Measurements from ENCODE around the gene LMF1.

GRCh38 chr16:865026-865425 is 105.8 kb downstream of the LMF1 start:
- no peak for TF ChIP-seq CTCF (IDR thresholded peaks at IDR 0.05)
- TF ChIP-seq POLR2AphosphoS5 (IDR thresholded peaks at IDR 0.05): no peak

All from prostate gland (tissue), 2 donors.